CD4-positive, CD25-positive, alpha-beta regulatory T cell (primary cell): ENCODE measurements around the gene RPA3. TPM values are rescaled to one million over a fixed set of nuclear protein-coding genes. Genes with fewer than 3 reads are reported as not detected.
"Not testable (repeated sequence)": the region's sequence is repeated elsewhere in the genome, so short reads cannot be mapped to it uniquely, and the experiment has no call there.

Experiments
- ATAC-seq, 2 donors: fragments of 150-1000 bp; cut with Tn5 transposase; one replicate each; pipeline ENCODE4 v1.10.0; 2021; ENCODE audit warnings: low read depth in 2 of 2, moderate number of reproducible peaks in 2 of 2, moderate library complexity in 1 of 2
- DNase-seq, 3 donors: peaks; one replicate each; pipeline versions ENCODE4 v3.0.0 to v3.0.0-alpha.2; 2012 to 2022; ENCODE audit warnings: mixed read lengths in 1 of 3
- H3K27ac ChIP-seq: one replicate; pipeline ENCODE4 v1.7.0; 2013; ENCODE audit warnings: mild to moderate bottlenecking, low read length; ENCODE audit not compliant: insufficient read depth, poor library complexity, severe bottlenecking
- H3K27me3 ChIP-seq: one replicate; pipeline ENCODE4 v1.7.0; 2013; ENCODE audit warnings: low read length; ENCODE audit not compliant: control insufficient read depth, insufficient read depth
- H3K36me3 ChIP-seq: one replicate; pipeline ENCODE4 v1.7.0; 2013; ENCODE audit warnings: mild to moderate bottlenecking, low read length, moderate library complexity; ENCODE audit not compliant: control insufficient read depth, insufficient read depth
- H3K4me1 ChIP-seq: 2 replicates; pipeline ENCODE4 v1.7.0; 2013; ENCODE audit warnings: mild to moderate bottlenecking, low read length; ENCODE audit not compliant: insufficient read depth, control insufficient read depth, poor library complexity, severe bottlenecking
- H3K4me3 ChIP-seq: one replicate; pipeline ENCODE4 v1.7.0; 2013; ENCODE audit warnings: low read depth, mild to moderate bottlenecking, low read length, moderate library complexity
- H3K9me3 ChIP-seq, 2 experiments: 1 replicate in 1 of 2; 2 replicates in 1 of 2; pipeline ENCODE4 v1.7.0; 2013; ENCODE audit warnings: low read length in 2 of 2, mild to moderate bottlenecking in 1 of 2, moderate library complexity in 1 of 2; ENCODE audit not compliant: control insufficient read depth in 2 of 2
- H3K27ac Mint-ChIP-seq, 3 donors: one replicate each; pipeline ENCODE4 v1.8.0; 2020 to 2022; ENCODE audit warnings: mild to moderate bottlenecking in 3 of 3, mixed read lengths in 3 of 3, moderate library complexity in 2 of 3
- H3K27me3 Mint-ChIP-seq: one replicate; pipeline ENCODE4 v1.8.0; 2022; ENCODE audit warnings: mild to moderate bottlenecking, mixed read lengths
- H3K36me3 Mint-ChIP-seq: one replicate; pipeline ENCODE4 v1.8.0; 2020; ENCODE audit warnings: mixed read lengths
- H3K4me1 Mint-ChIP-seq, 4 donors: one replicate each; pipeline ENCODE4 v1.8.0; 2020 to 2022; ENCODE audit warnings: mixed read lengths in 4 of 4, mild to moderate bottlenecking in 1 of 4
- H3K4me3 Mint-ChIP-seq, 4 donors: one replicate each; pipeline ENCODE4 v1.8.0; 2020 to 2022; ENCODE audit warnings: mild to moderate bottlenecking in 4 of 4, mixed read lengths in 4 of 4, moderate library complexity in 3 of 4
- H3K9me3 Mint-ChIP-seq, 7 donors: one replicate each; pipeline ENCODE4 v1.8.0; 2020 to 2022; ENCODE audit warnings: mixed read lengths in 7 of 7, mild to moderate bottlenecking in 3 of 7, moderate library complexity in 2 of 7
- polyA plus RNA-seq, 4 donors: library from polyadenylated mRNA; unstranded; fragments of 300-500 nt; fragmentation: Illumina TruSeq; gene quantifications; one replicate each; pipeline ENCODE4 v1.2.3, GENCODE V29; 2021
- total RNA-seq: library from RNA; stranded (reverse); gene quantifications from one replicate; pipeline ENCODE4 v1.2.3, GENCODE V29; 2022

Gene RPA3
- total and polyA plus RNA-seq, 5 donors from 2014 or later: 29.9 to 138 (median 106) TPM

DNA sequence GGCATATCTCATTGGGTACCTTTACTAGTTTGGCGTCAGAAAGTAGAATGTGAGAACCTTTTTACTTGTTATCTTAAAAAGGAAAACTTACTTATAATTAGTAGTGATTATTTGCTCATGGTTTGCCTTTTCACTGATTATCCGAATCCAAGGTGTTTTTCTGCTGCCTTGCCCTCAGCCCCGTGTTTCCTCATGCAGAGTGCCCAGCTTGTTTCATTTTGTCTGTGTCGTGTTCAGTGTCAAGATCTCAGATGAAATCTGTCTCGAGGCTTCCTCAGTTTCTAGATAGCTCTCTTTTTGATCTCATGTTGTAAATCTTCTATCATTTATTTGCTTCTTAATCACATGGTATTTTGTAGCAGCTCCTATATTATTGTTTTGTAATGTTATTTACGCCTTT, 30.1 kb downstream of the RPA3 start:
- H3K4me3 Mint-ChIP-seq: no peak overlapping the region
- ATAC-seq: no peak
- Histone ChIP-seq H3K4me3 (no peak overlapping the region), H3K4me1 (no peaks in the 10 kb centered on the region), H3K27ac (no peak overlapping the region), H3K9me3 (no peaks in the 10 kb centered on the region), H3K27me3 (no peaks in the 10 kb centered on the region), H3K36me3 (peaks cover 7% of the 10 kb centered on the region)
- DNase-seq: no peak
- H3K9me3 Mint-ChIP-seq: no peaks in the 10 kb centered on the region
- no peaks in the 10 kb centered on the region for H3K27me3 Mint-ChIP-seq
- H3K36me3 Mint-ChIP-seq: peaks cover 29% of the 10 kb centered on the region
- peak overlapping the region in 2 of 3 donors; percentile 64 to 72 for H3K27ac Mint-ChIP-seq
- H3K4me1 Mint-ChIP-seq: peaks cover 6 to 38% (median 17%) of the 10 kb centered on the region in 4 donors

- H3K36me3 Mint-ChIP-seq: peaks cover 29% of the 10 kb centered on the region
- H3K4me3 Mint-ChIP-seq: no peak overlapping the region
- H3K4me1 Mint-ChIP-seq: peaks cover 7 to 43% (median 19%) of the 10 kb centered on the region in 4 donors
- Histone ChIP-seq H3K27me3 (no peaks in the 10 kb centered on the region), H3K27ac (no peak overlapping the region), H3K36me3 (peaks cover 7% of the 10 kb centered on the region), H3K9me3 (no peaks in the 10 kb centered on the region), H3K4me3 (no peak overlapping the region), H3K4me1 (no peaks in the 10 kb centered on the region)
- H3K27ac Mint-ChIP-seq: no peak overlapping the region
- ATAC-seq (no peak), DNase-seq (no peak)
- no peaks in the 10 kb centered on the region for H3K9me3 Mint-ChIP-seq
- H3K27me3 Mint-ChIP-seq: no peaks in the 10 kb centered on the region
These were observed 30.6 kb downstream of the RPA3 start for GRCh38 chr7:7687800-7688199.

DNA sequence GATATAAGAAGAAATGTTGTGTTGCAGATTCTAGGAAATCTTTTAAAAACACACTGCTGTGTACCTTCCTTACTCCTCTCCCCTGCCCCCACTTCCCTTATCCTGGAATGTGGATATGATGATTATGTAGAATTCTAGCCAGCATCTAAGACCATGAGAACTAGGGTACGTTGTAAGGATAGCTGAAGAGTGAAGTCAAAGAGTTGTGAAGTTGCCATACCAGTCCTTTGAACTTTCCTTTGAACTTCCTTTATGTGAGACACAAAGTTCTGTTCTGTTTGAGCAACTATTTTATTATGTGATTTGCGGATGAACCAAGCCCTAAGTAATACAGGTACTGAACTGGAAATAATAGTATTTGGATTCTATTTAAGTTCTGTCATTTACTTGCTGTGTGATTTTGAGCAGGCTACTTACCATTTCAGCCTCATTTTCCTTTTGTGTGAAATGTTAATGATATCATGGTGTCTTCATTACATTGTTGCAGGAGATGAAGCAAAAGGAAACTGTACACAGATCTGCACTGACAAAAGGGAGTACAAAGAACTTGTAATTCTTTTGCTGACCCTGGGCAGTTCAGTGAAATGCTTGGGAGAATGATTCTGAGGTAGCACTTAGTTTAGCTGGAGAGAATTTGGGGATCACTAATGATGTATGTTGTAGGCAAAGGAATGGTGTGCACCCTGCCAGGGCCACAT, 31.4 kb downstream of the RPA3 start:
- H3K27ac Mint-ChIP-seq: no peak overlapping the region

DNA sequence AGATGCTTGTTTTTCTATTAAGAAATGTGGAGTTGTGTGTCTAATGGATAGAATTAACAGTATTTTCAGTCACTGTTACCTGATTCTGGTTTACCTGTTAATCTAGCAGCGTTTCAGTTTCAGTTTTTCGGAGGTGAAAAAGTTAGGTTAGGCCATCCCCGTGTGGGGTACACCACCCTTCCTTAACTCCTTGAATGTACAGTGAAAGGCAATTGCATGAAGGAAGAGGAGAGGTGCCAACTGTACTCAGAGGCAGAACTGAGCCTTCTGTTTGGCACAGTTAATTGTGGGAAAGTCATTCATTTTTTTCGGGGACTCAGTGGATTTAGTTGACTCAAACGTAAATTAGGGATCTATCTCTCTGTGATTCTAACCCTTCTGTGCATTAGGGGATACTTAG, 35.5 kb downstream of the RPA3 start:
- DNase-seq (no peak), ATAC-seq (no peak)
- H3K27me3 Mint-ChIP-seq: no peaks in the 10 kb centered on the region
- peaks cover 0 to 3% (median 0%) of the 10 kb centered on the region in 7 donors for H3K9me3 Mint-ChIP-seq
- H3K9me3 ChIP-seq: peaks cover 0 to 3% of the 10 kb centered on the region in 2 experiments
- no peaks in the 10 kb centered on the region for H3K36me3 ChIP-seq
- no peak overlapping the region for H3K27ac ChIP-seq
- peaks cover 22% of the 10 kb centered on the region for H3K36me3 Mint-ChIP-seq
- no peaks in the 10 kb centered on the region for H3K27me3 ChIP-seq
- H3K27ac Mint-ChIP-seq: peak overlapping the region in 2 of 3 donors; percentile 42 to 72
- H3K4me3 Mint-ChIP-seq: peak overlapping the region in 2 of 4 donors; percentile 16 to 33
- H3K4me1 ChIP-seq: peaks cover 12% of the 10 kb centered on the region
- peaks cover 12 to 62% (median 39%) of the 10 kb centered on the region in 4 donors for H3K4me1 Mint-ChIP-seq
- peak overlapping the region; percentile 13 for H3K4me3 ChIP-seq

More for the DNA sequence above, 31.4 kb downstream of the RPA3 start:
- no peaks in the 10 kb centered on the region for H3K27me3 Mint-ChIP-seq
- no peak for DNase-seq
- H3K36me3 ChIP-seq: peaks cover 2% of the 10 kb centered on the region
- peaks cover 25% of the 10 kb centered on the region for H3K36me3 Mint-ChIP-seq
- H3K27ac ChIP-seq: no peak overlapping the region
- peaks cover 1% of the 10 kb centered on the region for H3K4me1 ChIP-seq
- H3K4me3 Mint-ChIP-seq: no peak overlapping the region
- no peaks in the 10 kb centered on the region for H3K9me3 Mint-ChIP-seq
- no peaks in the 10 kb centered on the region for H3K27me3 ChIP-seq
- no peak overlapping the region for H3K4me3 ChIP-seq
- ATAC-seq: no peak
- no peaks in the 10 kb centered on the region for H3K9me3 ChIP-seq
- peaks cover 7 to 50% (median 23%) of the 10 kb centered on the region in 4 donors for H3K4me1 Mint-ChIP-seq

DNA sequence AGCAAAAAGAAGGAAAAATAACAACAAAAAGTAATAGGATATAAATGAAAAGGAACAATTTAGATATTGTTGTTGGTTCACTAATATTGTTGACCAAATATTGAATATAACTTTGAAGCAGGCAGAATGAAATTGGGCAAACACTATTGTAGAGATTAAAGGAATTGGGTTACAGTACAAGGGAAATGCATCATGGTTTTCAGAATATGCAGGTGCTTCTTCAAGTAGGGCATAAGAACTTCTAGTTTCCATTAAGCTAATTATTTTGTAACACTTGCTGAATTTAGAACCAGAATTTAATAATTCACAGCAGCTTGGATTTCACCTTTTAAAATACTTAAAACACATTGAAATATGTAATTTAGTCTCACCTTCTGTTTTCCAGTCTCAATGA, 36.5 kb downstream of the RPA3 start:
- DNase-seq: no peak
- peaks cover 22% of the 10 kb centered on the region for H3K36me3 Mint-ChIP-seq
- H3K27ac Mint-ChIP-seq: peak overlapping the region; percentile 58 to 66 (median 65)
- H3K9me3 ChIP-seq: peaks cover 0 to 4% of the 10 kb centered on the region in 2 experiments
- peak overlapping the region in 1 of 4 donors; percentile 57 for H3K4me3 Mint-ChIP-seq
- peaks cover 0 to 5% (median 0%) of the 10 kb centered on the region in 7 donors for H3K9me3 Mint-ChIP-seq
- H3K27me3 Mint-ChIP-seq: no peaks in the 10 kb centered on the region
- H3K27me3 ChIP-seq: no peaks in the 10 kb centered on the region
- H3K4me1 Mint-ChIP-seq: peaks cover 12 to 57% (median 37%) of the 10 kb centered on the region in 4 donors
- H3K4me3 ChIP-seq: peak overlapping the region; percentile 22
- H3K4me1 ChIP-seq: peaks cover 12% of the 10 kb centered on the region
- no peak overlapping the region for H3K27ac ChIP-seq
- ATAC-seq: no peak
- no peaks in the 10 kb centered on the region for H3K36me3 ChIP-seq

DNA sequence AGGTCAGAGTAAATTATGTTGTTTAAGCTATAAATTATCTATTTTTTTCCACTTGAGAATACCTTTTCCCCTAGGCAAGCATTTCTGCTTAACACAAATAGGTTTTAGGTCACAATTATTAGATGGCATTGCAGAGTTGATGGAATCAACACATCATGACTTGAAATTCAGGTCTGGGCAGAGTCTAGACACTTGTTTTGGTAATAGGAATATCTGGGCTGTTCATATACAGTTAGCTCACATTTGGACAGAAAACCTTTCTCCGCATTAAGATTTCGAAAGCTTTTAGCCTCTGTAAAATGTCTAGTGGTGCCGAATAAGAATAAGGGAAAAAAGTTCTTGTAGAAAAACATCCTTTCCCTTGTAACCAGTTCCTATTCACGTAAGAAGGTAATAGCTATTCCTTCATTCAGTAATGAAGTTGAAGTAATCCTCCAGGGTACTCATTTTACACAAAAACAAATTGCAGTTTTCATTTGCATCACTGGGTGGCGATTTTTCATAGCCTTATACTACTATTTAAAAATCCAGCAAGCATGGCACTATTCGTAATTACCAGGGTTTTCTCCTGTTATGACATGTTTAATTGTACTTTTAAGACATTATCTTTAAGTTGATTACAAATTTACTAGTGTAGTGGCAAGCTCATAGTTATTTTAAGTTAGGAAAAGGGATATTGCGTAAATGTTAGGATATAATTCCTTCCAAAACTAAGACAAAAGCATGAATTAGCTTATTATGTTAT, 37.0 kb downstream of the RPA3 start:
- Histone ChIP-seq H3K4me1 (peaks cover 12% of the 10 kb centered on the region), H3K9me3 (peaks cover 0 to 4% of the 10 kb centered on the region in 2 experiments), H3K36me3 (no peaks in the 10 kb centered on the region), H3K27me3 (no peaks in the 10 kb centered on the region), H3K4me3 (peak overlapping the region; percentile 22), H3K27ac (peak overlapping the region; percentile 27)
- Mint-ChIP-seq H3K9me3 (peaks cover 0 to 5% (median 0%) of the 10 kb centered on the region in 7 donors), H3K36me3 (peaks cover 18% of the 10 kb centered on the region), H3K27me3 (no peaks in the 10 kb centered on the region), H3K27ac (peak overlapping the region; percentile 58 to 92 (median 65)), H3K4me3 (peak overlapping the region in 2 of 4 donors; percentile 21 to 57), H3K4me1 (peaks cover 12 to 51% (median 34%) of the 10 kb centered on the region in 4 donors)
- DNase-seq (peak; percentile 15 to 79 (median 64)), ATAC-seq (peak; percentile 82 to 84)

DNA sequence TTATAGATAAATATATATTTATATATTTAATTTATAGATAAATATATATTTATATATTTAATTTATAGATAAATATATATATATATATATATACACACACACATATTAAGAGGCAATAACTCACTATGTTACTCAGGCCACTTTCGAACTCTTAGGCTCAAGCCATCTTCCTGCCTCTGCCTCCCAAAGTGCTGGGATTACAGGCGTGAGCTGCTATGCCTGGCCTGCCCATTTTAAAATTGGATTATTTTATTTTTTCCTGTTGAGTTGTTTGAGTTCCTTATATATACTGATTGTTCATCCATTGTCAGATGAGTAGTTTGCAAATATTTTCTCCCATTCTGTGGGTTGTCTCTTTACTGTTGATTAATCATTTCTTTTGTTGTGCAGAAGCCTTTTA, 38.8 kb downstream of the RPA3 start:
- not testable (repeated sequence) for H3K27me3 Mint-ChIP-seq, H3K36me3 ChIP-seq, ATAC-seq, H3K4me3 ChIP-seq, H3K27ac ChIP-seq, H3K27me3 ChIP-seq, DNase-seq, H3K9me3 Mint-ChIP-seq, H3K9me3 ChIP-seq, H3K4me3 Mint-ChIP-seq
- peaks cover 12% of the 10 kb centered on the region for H3K4me1 ChIP-seq
- H3K27ac Mint-ChIP-seq: peak overlapping the region in 2 of 3 donors; percentile 55 to 82
- peaks cover 18 to 51% (median 33%) of the 10 kb centered on the region in 4 donors for H3K4me1 Mint-ChIP-seq
- H3K36me3 Mint-ChIP-seq: peaks cover 22% of the 10 kb centered on the region
